GM12892 (cell line): ENCODE results near the gene LDB3.

Experiments
- POLR2A ChIP-seq: IDR thresholded peaks from 2 replicates; pipeline ENCODE4 v1.6.1; 2011; ENCODE audit warnings: low read depth, low read length, control low read depth
- POLR2AphosphoS5 ChIP-seq: IDR thresholded peaks from 2 replicates; pipeline ENCODE4 v1.6.1; 2011; ENCODE audit warnings: low read depth, low read length, control low read depth
- TAF1 ChIP-seq: IDR thresholded peaks from 2 replicates; pipeline ENCODE4 v1.6.1; 2011; ENCODE audit warnings: low read depth, mild to moderate bottlenecking, control low read depth, low read length, borderline replicate concordance

GRCh38 chr10:86753051-86753450 lies 84.7 kb downstream of the LDB3 start:
- TF ChIP-seq POLR2A (no peak), POLR2AphosphoS5 (no peak), TAF1 (no peak)
